GM23248 (cell line): ENCODE measurements around the gene WDR72.

Experiments
- EZH2 ChIP-seq: fragments of 200-600 bp; sonication (generic); IDR thresholded peaks from 2 replicates; pipeline ENCODE4 v1.6.1; 2018; ENCODE audit warnings: antibody characterized with exemption, mild to moderate bottlenecking; ENCODE audit not compliant: insufficient read depth, poor library complexity, severe bottlenecking
- EZH2phosphoT487 ChIP-seq: fragments of 200-600 bp; sonication (generic); IDR thresholded peaks from 2 replicates; pipeline ENCODE4 v1.6.1; 2018; ENCODE audit warnings: antibody characterized with exemption, moderate library complexity, mild to moderate bottlenecking, low read depth; ENCODE audit not compliant: insufficient read depth

GRCh38 chr15:53695365-53695764 is 64.1 kb downstream of the WDR72 start:
- TF ChIP-seq EZH2 (no peak), EZH2phosphoT487 (no peak)
